HepG2 (cell line): Measurements from ENCODE around the gene ZSWIM5. TPM values are rescaled to one million over a fixed set of nuclear protein-coding genes. Genes with fewer than 3 reads are reported as not detected.

Source experiments
- ATF1 ChIP-seq: IDR thresholded peaks from 2 replicates; pipeline ENCODE4 v1.6.1; 2016; ENCODE audit warnings: mild to moderate bottlenecking, control low read depth
- FOXA1 ChIP-seq, 2 experiments: fragments of 450-650 bp in 1 of 2; sonication (generic) in 1 of 2; formaldehyde crosslinking in 1 of 2; IDR thresholded peaks; 2 replicates each; pipeline versions ENCODE4 v1.4.0 to v1.6.1; 2016 to 2020; ENCODE audit warnings: missing genetic modification reagents in 1 of 2
- GTF2F1 ChIP-seq: fragments of 150-350 bp; IDR thresholded peaks from 2 replicates; pipeline ENCODE4 v1.6.1; 2014; ENCODE audit warnings: low read length
- HOXA5 ChIP-seq: sonication (generic); formaldehyde crosslinking; IDR thresholded peaks from 2 replicates; pipeline ENCODE4 v1.4.0; 2020; ENCODE audit warnings: missing genetic modification reagents
- KDM6A ChIP-seq: IDR thresholded peaks from 2 replicates; pipeline ENCODE4 v1.6.1; 2016; ENCODE audit warnings: low read depth
- LCORL ChIP-seq, 2 experiments: fragments of 450-650 bp in 1 of 2; sonication (generic) in 1 of 2; formaldehyde crosslinking in 1 of 2; IDR thresholded peaks; 2 replicates each; pipeline versions ENCODE4 v1.5.0 to v1.6.1; 2017 to 2020; ENCODE audit warnings: antibody characterized with exemption in 1 of 2, missing genetic modification reagents in 1 of 2
- MAFK ChIP-seq, 2 experiments: IDR thresholded peaks in 1 of 2; conservative IDR thresholded peaks in 1 of 2; 2 replicates each; pipeline ENCODE4 v1.6.1; 2011; ENCODE audit warnings: improper control_type of control experiment in 2 of 2, low read length in 2 of 2
- NAIF1 ChIP-seq: sonication (generic); formaldehyde crosslinking; IDR thresholded peaks from 2 replicates; pipeline ENCODE4 v1.5.0; 2020; ENCODE audit warnings: mild to moderate bottlenecking, missing genetic modification reagents, borderline replicate concordance
- NFKB2 ChIP-seq: sonication (generic); formaldehyde crosslinking; IDR thresholded peaks from 2 replicates; pipeline ENCODE4 v1.4.0; 2020; ENCODE audit warnings: missing genetic modification reagents, borderline replicate concordance
- NR1H2 ChIP-seq: sonication (generic); formaldehyde crosslinking; IDR thresholded peaks from 2 replicates; pipeline ENCODE4 v1.8.1; 2022; ENCODE audit warnings: low read depth, missing genetic modification reagents, borderline replicate concordance
- ONECUT2 ChIP-seq: sonication (generic); formaldehyde crosslinking; IDR thresholded peaks from 2 replicates; pipeline ENCODE4 v1.4.0; 2020; ENCODE audit warnings: missing genetic modification reagents
- RAD51 ChIP-seq: fragments of 450-650 bp; IDR thresholded peaks from 2 replicates; pipeline ENCODE4 v1.6.1; 2016; ENCODE audit warnings: borderline replicate concordance
- TAF1 ChIP-seq: sonication (generic); formaldehyde crosslinking; IDR thresholded peaks from 2 replicates; pipeline ENCODE4 v1.4.0; 2020; ENCODE audit warnings: missing genetic modification reagents
- TCF7L2 ChIP-seq: IDR thresholded peaks from 2 replicates; pipeline ENCODE4 v1.6.1; 2011; ENCODE audit warnings: mild to moderate bottlenecking, low read depth, low read length, moderate library complexity
- ZBTB1 ChIP-seq: sonication (generic); formaldehyde crosslinking; IDR thresholded peaks from 2 replicates; pipeline ENCODE4 v1.4.0; 2020; ENCODE audit warnings: missing genetic modification reagents, borderline replicate concordance
- ZBTB42 ChIP-seq: sonication (generic); formaldehyde crosslinking; IDR thresholded peaks from 2 replicates; pipeline ENCODE4 v1.5.0; 2020; ENCODE audit warnings: mild to moderate bottlenecking, missing genetic modification reagents
- ZKSCAN8 ChIP-seq: IDR thresholded peaks from 2 replicates; pipeline ENCODE4 v1.6.1; 2016; ENCODE audit warnings: borderline replicate concordance, missing genetic modification reagents, missing compliant biosample characterization
- ZMYM3 ChIP-seq: sonication (generic); formaldehyde crosslinking; IDR thresholded peaks from 2 replicates; pipeline ENCODE4 v1.5.1; 2020; ENCODE audit warnings: mild to moderate bottlenecking, missing genetic modification reagents
- ZMYM4 ChIP-seq: sonication (generic); formaldehyde crosslinking; IDR thresholded peaks from 2 replicates; pipeline ENCODE4 v1.8.1; 2023; ENCODE audit warnings: mild to moderate bottlenecking, missing genetic modification reagents
- ZNF382 ChIP-seq: sonication (generic); formaldehyde crosslinking; IDR thresholded peaks from 2 replicates; pipeline ENCODE4 v1.5.0; 2020; ENCODE audit warnings: missing genetic modification reagents, mild to moderate bottlenecking, borderline replicate concordance
- ZNF431 ChIP-seq: sonication (generic); formaldehyde crosslinking; IDR thresholded peaks from 2 replicates; pipeline ENCODE4 v1.9.0; 2022; ENCODE audit warnings: missing genetic modification reagents, low read depth, mild to moderate bottlenecking, borderline replicate concordance
- ZNF572 ChIP-seq: sonication (generic); formaldehyde crosslinking; IDR thresholded peaks from 2 replicates; pipeline ENCODE4 v1.5.1; 2020; ENCODE audit warnings: mild to moderate bottlenecking, missing genetic modification reagents
- ZNF660 ChIP-seq: sonication (generic); formaldehyde crosslinking; IDR thresholded peaks from 2 replicates; pipeline ENCODE4 v1.5.1; 2020; ENCODE audit warnings: mild to moderate bottlenecking, low read depth, missing genetic modification reagents, borderline replicate concordance
- ZNF790 ChIP-seq: sonication (generic); formaldehyde crosslinking; IDR thresholded peaks from 2 replicates; pipeline ENCODE4 v1.8.0; 2022; ENCODE audit warnings: missing genetic modification reagents, mild to moderate bottlenecking, borderline replicate concordance
- polyA plus RNA-seq, 8 experiments: library from polyadenylated mRNA; depleted of rRNA in 3 of 8; stranded (reverse) in 7 of 8; unstranded in 1 of 8; fragments of >200 nt; fragmentation: Illumina TruSeq in 4 of 8; extraction: Trizol in 4 of 8; gene quantifications; 2 replicates each; pipeline versions ENCODE4 v1.2.1 to v1.2.3, GENCODE V29; 2011 to 2016; ENCODE audit warnings: low read depth in 4 of 8, missing spikeins in 1 of 8, mixed read lengths in 1 of 8; ENCODE audit not compliant: insufficient read depth in 1 of 8
- total RNA-seq, 5 experiments: library from RNA; depleted of rRNA; stranded (reverse); fragments of >200 nt; fragmentation: Illumina TruSeq; extraction: Trizol; gene quantifications; 2 replicates each; pipeline ENCODE4 v1.2.3, GENCODE V29; 2016; ENCODE audit warnings: low read depth in 1 of 5
- TF ChIP-seq, protein P1 (sequence below): sonication (generic); formaldehyde crosslinking; IDR thresholded peaks from 2 replicates; pipeline ENCODE4 v1.8.0; 2023; ENCODE audit warnings: mild to moderate bottlenecking, missing genetic modification reagents
- TF ChIP-seq, protein P2 (sequence below): sonication (generic); formaldehyde crosslinking; IDR thresholded peaks from 2 replicates; pipeline ENCODE4 v1.8.0; 2022; ENCODE audit warnings: missing genetic modification reagents, mild to moderate bottlenecking, inconsistent platforms, borderline replicate concordance
- TF ChIP-seq, protein P3 (sequence below): IDR thresholded peaks from 2 replicates; pipeline ENCODE4 v1.6.1; 2016
- TF ChIP-seq, protein P4 (sequence below): sonication (generic); formaldehyde crosslinking; IDR thresholded peaks from 2 replicates; pipeline ENCODE4 v1.4.0; 2020; ENCODE audit warnings: mild to moderate bottlenecking, missing genetic modification reagents

Gene ZSWIM5
- total and polyA plus RNA-seq, 2 of the 13 experiments (the other 11 are each of a cell fraction or from before 2014, with no cell fraction given), result 11.0 to 20.6 TPM

DNA sequence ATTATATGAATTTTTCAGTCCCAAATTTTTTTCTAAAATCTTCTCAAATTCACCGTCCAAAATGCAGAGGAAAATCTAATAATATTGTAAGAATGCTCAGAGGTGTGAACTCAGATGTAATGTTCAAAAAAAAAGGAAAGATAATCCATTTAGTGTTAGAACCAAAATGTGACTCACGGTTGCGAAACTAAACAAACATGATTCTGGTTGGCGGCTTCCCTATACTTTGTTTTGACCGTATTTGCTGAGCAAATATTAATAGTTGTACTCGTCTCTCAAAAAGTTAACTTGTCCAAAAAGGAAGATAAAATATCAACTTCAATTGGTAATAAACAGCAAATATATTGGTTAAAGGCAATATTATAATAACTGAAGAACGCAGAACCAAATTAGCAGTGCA, 34.4 kb downstream of the ZSWIM5 start (continued):
- TF ChIP-seq FOXA1 (IDR thresholded peaks at IDR 0.05) (peak; percentile 88), FOXA1 (CRISPR knock-in tag; IDR thresholded peaks at IDR 0.05) (peak; percentile 96), NFKB2 (CRISPR knock-in tag) (no peak), ZMYM3 (no peak), ZKSCAN8 (CRISPR knock-in tag) (peak; percentile 49; the same call in 1 of the 2 replicates), ONECUT2 (CRISPR knock-in tag) (peak; percentile 64; the same call in 1 of the 2 replicates), NR1H2 (CRISPR knock-in tag) (no peak), ZNF660 (CRISPR knock-in tag) (no peak), RAD51 (no peak), LCORL (IDR thresholded peaks at IDR 0.05) (peak; percentile 80), LCORL (CRISPR knock-in tag; IDR thresholded peaks at IDR 0.05) (peak; percentile 73), NAIF1 (CRISPR knock-in tag) (no peak), HOXA5 (CRISPR knock-in tag) (no peak), TCF7L2 (peak; percentile 57; the same call in 1 of the 2 replicates), KDM6A (CRISPR knock-in tag) (peak; percentile 65; the same call in 1 of the 2 replicates), MAFK (conservative IDR thresholded peaks at IDR 0.05 in 1 of 2, IDR thresholded peaks at IDR 0.05 in 1 of 2; ENCODE audit: low read length in 2 of 2) (peak; percentile 30 to 32; a peak in 3 of 4 replicates), ZBTB1 (CRISPR knock-in tag) (no peak), ZBTB42 (CRISPR knock-in tag) (no peak), ZNF790 (CRISPR knock-in tag) (no peak), GTF2F1 (no peak), ATF1 (CRISPR knock-in tag) (peak; percentile 58), TAF1 (no peak), ZNF382 (CRISPR knock-in tag) (no peak), ZNF572 (CRISPR knock-in tag) (no peak), ZNF431 (no peak), ZMYM4 (peak; percentile 38; the same call in 1 of the 2 replicates)
- TF ChIP-seq, protein P1, sequence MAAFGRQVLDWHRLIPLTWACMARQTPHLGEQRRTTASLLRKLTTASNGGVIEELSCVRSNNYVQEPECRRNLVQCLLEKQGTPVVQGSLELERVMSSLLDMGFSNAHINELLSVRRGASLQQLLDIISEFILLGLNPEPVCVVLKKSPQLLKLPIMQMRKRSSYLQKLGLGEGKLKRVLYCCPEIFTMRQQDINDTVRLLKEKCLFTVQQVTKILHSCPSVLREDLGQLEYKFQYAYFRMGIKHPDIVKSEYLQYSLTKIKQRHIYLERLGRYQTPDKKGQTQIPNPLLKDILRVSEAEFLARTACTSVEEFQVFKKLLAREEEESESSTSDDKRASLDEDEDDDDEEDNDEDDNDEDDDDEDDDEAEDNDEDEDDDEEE, result no peak
- TF ChIP-seq, protein P2, sequence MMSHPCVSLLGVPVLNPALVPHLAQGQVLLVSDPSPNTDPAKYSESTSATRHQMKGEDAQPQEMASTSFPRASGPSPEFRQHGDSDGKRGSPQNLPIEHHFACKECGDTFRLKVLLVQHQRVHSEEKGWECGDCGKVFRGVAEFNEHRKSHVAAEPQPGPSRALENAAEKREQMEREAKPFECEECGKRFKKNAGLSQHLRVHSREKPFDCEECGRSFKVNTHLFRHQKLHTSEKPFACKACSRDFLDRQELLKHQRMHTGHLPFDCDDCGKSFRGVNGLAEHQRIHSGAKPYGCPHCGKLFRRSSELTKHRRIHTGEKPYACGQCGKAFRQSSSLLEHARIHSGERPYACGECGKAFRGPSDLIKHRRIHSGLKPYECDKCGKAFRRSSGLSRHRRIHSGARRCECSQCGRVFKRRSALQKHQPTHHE (CRISPR knock-in tag), result no peak
- TF ChIP-seq, protein P3, sequence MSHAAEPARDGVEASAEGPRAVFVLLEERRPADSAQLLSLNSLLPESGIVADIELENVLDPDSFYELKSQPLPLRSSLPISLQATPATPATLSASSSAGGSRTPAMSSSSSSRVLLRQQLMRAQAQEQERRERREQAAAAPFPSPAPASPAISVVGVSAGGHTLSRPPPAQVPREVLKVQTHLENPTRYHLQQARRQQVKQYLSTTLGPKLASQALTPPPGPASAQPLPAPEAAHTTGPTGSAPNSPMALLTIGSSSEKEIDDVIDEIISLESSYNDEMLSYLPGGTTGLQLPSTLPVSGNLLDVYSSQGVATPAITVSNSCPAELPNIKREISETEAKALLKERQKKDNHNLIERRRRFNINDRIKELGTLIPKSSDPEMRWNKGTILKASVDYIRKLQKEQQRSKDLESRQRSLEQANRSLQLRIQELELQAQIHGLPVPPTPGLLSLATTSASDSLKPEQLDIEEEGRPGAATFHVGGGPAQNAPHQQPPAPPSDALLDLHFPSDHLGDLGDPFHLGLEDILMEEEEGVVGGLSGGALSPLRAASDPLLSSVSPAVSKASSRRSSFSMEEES (CRISPR knock-in tag), result peak; percentile 93
- TF ChIP-seq, protein P4, sequence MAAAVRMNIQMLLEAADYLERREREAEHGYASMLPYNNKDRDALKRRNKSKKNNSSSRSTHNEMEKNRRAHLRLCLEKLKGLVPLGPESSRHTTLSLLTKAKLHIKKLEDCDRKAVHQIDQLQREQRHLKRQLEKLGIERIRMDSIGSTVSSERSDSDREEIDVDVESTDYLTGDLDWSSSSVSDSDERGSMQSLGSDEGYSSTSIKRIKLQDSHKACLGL (CRISPR knock-in tag), result no peak
